Mesenchymal stem cell (in vitro differentiated cells and primary cell): ENCODE measurements around the gene MRM3.

ENCODE experiments used
- DNase-seq: peaks from one replicate; pipeline ENCODE4 v3.0.0-alpha.2; 2013
- H2AFZ ChIP-seq: one replicate; pipeline ENCODE4 v1.6.1; 2013; ENCODE audit warnings: low read depth, mild to moderate bottlenecking, control low read depth, inconsistent platforms, low read length, moderate library complexity
- H2AK5ac ChIP-seq: 2 replicates; pipeline ENCODE4 v1.6.1; 2013; ENCODE audit warnings: low read length, moderate library complexity, mild to moderate bottlenecking, inconsistent platforms; ENCODE audit not compliant: severe bottlenecking
- H2BK120ac ChIP-seq: one replicate; pipeline ENCODE4 v1.6.1; 2013; ENCODE audit warnings: low read depth, mild to moderate bottlenecking, inconsistent platforms, low read length, moderate library complexity
- H2BK12ac ChIP-seq, 2 experiments: one replicate each; pipeline ENCODE4 v1.6.1; 2013; ENCODE audit warnings: inconsistent platforms in 2 of 2, low read length in 2 of 2, mild to moderate bottlenecking in 2 of 2, moderate library complexity in 2 of 2, control low read depth in 1 of 2
- H2BK15ac ChIP-seq: one replicate; pipeline ENCODE4 v1.6.1; 2013; ENCODE audit warnings: mild to moderate bottlenecking, low read depth, inconsistent platforms; ENCODE audit not compliant: poor library complexity, severe bottlenecking
- H2BK5ac ChIP-seq: 2 replicates; pipeline ENCODE4 v1.6.1; 2013; ENCODE audit warnings: low read depth, mild to moderate bottlenecking, low read length, control low read depth, inconsistent platforms; ENCODE audit not compliant: poor library complexity, severe bottlenecking
- H3K14ac ChIP-seq, 2 experiments: one replicate each; pipeline ENCODE4 v1.6.1; 2013; ENCODE audit warnings: inconsistent platforms in 2 of 2, low read length in 2 of 2, control low read depth in 1 of 2, mild to moderate bottlenecking in 1 of 2, moderate library complexity in 1 of 2
- H3K18ac ChIP-seq, 2 experiments: one replicate each; pipeline ENCODE4 v1.6.1; 2013; ENCODE audit warnings: inconsistent platforms in 2 of 2, low read length in 2 of 2, control low read depth in 1 of 2, low read depth in 1 of 2, mild to moderate bottlenecking in 1 of 2
- H3K23ac ChIP-seq, 2 experiments: one replicate each; pipeline ENCODE4 v1.6.1; 2013; ENCODE audit warnings: inconsistent platforms in 2 of 2, low read length in 2 of 2, mild to moderate bottlenecking in 2 of 2, moderate library complexity in 2 of 2, control low read depth in 1 of 2
- H3K27ac ChIP-seq: 2 replicates; pipeline ENCODE4 v1.5.1; 2013; ENCODE audit warnings: mild to moderate bottlenecking, moderate library complexity, low read length, control low read depth, inconsistent platforms; ENCODE audit not compliant: poor library complexity, severe bottlenecking
- H3K27me3 ChIP-seq, 2 experiments: 2 replicates each; pipeline versions ENCODE4 v1.6.1 to v1.7.0; 2013; ENCODE audit warnings: low read length in 2 of 2, mild to moderate bottlenecking in 2 of 2, moderate library complexity in 2 of 2, control low read depth in 1 of 2, inconsistent platforms in 1 of 2; ENCODE audit not compliant: control insufficient read depth in 1 of 2, insufficient read depth in 1 of 2
- H3K36me3 ChIP-seq, 2 experiments: 2 replicates each; pipeline versions ENCODE4 v1.6.1 to v1.7.0; 2013; ENCODE audit warnings: low read length in 2 of 2, control low read depth in 1 of 2, inconsistent platforms in 1 of 2, low read depth in 1 of 2, mild to moderate bottlenecking in 1 of 2; ENCODE audit not compliant: insufficient read depth in 2 of 2, control insufficient read depth in 1 of 2
- H3K4ac ChIP-seq, 2 experiments: one replicate each; pipeline ENCODE4 v1.6.1; 2013; ENCODE audit warnings: inconsistent platforms in 2 of 2, low read length in 2 of 2, mild to moderate bottlenecking in 2 of 2, moderate library complexity in 2 of 2, control low read depth in 1 of 2, low read depth in 1 of 2
- H3K4me1 ChIP-seq: 2 replicates; pipeline ENCODE4 v1.6.1; 2013; ENCODE audit warnings: low read depth, low read length, control low read depth; ENCODE audit not compliant: control insufficient read depth, insufficient read depth
- H3K4me2 ChIP-seq: 2 replicates; pipeline ENCODE4 v1.6.1; 2013; ENCODE audit warnings: low read length, mild to moderate bottlenecking, inconsistent platforms; ENCODE audit not compliant: poor library complexity, severe bottlenecking
- H3K4me3 ChIP-seq, 2 experiments: 2 replicates each; pipeline versions ENCODE4 v1.5.1 to v1.7.0; 2013; ENCODE audit warnings: low read length in 2 of 2, mild to moderate bottlenecking in 2 of 2, control low read depth in 1 of 2, low read depth in 1 of 2; ENCODE audit not compliant: insufficient read depth in 1 of 2
- H3K79me1 ChIP-seq: replicated peaks from 2 replicates; pipeline ENCODE4 v1.6.1; 2013; ENCODE audit warnings: mild to moderate bottlenecking, control low read depth, low read length, inconsistent platforms; ENCODE audit not compliant: poor library complexity, severe bottlenecking
- H3K9ac ChIP-seq: 2 replicates; pipeline ENCODE4 v1.7.0; 2013; ENCODE audit warnings: mild to moderate bottlenecking, low read length, moderate library complexity
- H3K9me3 ChIP-seq: 2 replicates; pipeline ENCODE4 v1.7.0; 2013; ENCODE audit warnings: mild to moderate bottlenecking, low read length; ENCODE audit not compliant: control insufficient read depth
- H4K8ac ChIP-seq: one replicate; pipeline ENCODE4 v1.6.1; 2013; ENCODE audit warnings: inconsistent platforms, mild to moderate bottlenecking, low read length, moderate library complexity
- H4K91ac ChIP-seq: one replicate; pipeline ENCODE4 v1.6.1; 2013; ENCODE audit warnings: mild to moderate bottlenecking, low read length, inconsistent platforms
- WGBS: methylation state at CpG from one replicate; pipeline ENCODE4 v1.1.7; 2013; ENCODE audit warnings: mixed read lengths; 5-methylcytosine and 5-hydroxymethylcytosine counted together

The MRM3 gene

DNA sequence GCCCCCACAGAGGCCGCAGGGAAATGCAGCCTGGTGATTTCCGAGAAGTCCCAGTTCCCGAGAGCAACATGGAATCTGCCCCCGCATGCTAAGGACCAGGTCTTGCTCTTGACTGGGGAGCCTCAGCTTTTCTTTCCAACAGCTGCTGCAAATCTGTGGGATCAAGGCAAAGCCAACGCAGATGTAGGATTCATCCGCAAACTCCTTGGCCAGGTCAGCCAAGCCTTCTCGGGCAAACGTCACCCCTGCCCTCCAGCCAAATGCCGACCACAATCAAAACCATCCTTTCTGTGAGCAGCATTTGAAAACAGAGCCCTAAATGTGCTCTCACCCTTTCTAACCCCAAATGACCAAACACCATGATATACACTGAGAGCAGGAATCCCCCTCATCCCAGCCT, 54.0 kb downstream of the MRM3 start:
- DNase-seq, result peak; percentile 30
- Histone ChIP-seq H2BK12ac (peak overlapping the region in 1 of 2 experiments; percentile 59), H3K79me1 (peaks cover 24% of the 10 kb centered on the region), H4K91ac (no peak overlapping the region), H2AK5ac (peak overlapping the region; percentile 93), H3K4me1 (peaks cover 11% of the 10 kb centered on the region), H3K4me3 (no peak overlapping the region), H3K36me3 (peaks cover 0 to 13% of the 10 kb centered on the region in 2 experiments), H2AFZ (no peak overlapping the region), H3K14ac (no peak overlapping the region), H3K4me2 (no peak overlapping the region), H2BK5ac (no peak overlapping the region), H3K9ac (peak overlapping the region; percentile 69), H3K27ac (peak overlapping the region; percentile 11), H4K8ac (no peak overlapping the region), H3K9me3 (peaks cover 4% of the 10 kb centered on the region), H3K23ac (no peak overlapping the region), H3K27me3 (no peaks in the 10 kb centered on the region), H2BK15ac (peak overlapping the region; percentile 6), H3K18ac (no peak overlapping the region), H2BK120ac (no peak overlapping the region), H3K4ac (no peak overlapping the region)
- WGBS, result 95% methylated on average over 9 of the region's 9 CpGs

DNA sequence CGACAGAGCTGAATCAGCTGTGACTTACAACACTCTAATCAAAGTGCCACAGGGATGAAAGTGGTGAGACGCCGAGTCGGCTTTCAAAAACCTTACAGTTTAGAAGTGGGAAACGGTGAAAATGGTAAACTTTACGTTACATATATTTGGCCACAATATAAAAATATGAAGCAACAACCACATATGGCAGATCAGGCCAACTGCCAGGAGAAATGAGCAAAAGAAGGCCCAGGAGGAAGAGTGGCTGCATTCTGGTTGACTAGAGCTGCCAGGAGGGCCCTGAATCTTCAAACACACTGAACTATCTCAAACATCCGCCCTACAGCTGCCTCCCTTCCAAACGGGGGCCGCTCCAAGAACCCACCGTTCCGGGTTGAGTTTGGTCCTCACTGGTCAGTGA, 56.3 kb downstream of the MRM3 start:
- Histone ChIP-seq H3K36me3 (peaks cover 0 to 28% of the 10 kb centered on the region in 2 experiments), H3K23ac (no peak overlapping the region), H2BK5ac (no peak overlapping the region), H4K91ac (no peak overlapping the region), H3K18ac (no peak overlapping the region), H3K79me1 (peaks cover 31% of the 10 kb centered on the region), H3K4me3 (no peak overlapping the region), H2BK12ac (no peak overlapping the region), H3K4me2 (no peak overlapping the region), H3K4me1 (peaks cover 13% of the 10 kb centered on the region), H3K9ac (no peak overlapping the region), H4K8ac (no peak overlapping the region), H2BK15ac (no peak overlapping the region), H2BK120ac (no peak overlapping the region), H2AFZ (no peak overlapping the region), H3K27me3 (peaks cover 0 to 6% of the 10 kb centered on the region in 2 experiments), H3K9me3 (no peaks in the 10 kb centered on the region), H3K14ac (no peak overlapping the region), H3K4ac (no peak overlapping the region), H3K27ac (no peak overlapping the region), H2AK5ac (no peak overlapping the region)
- 96% methylated on average over 6 of the region's 11 CpGs for WGBS
- no peak for DNase-seq

DNA sequence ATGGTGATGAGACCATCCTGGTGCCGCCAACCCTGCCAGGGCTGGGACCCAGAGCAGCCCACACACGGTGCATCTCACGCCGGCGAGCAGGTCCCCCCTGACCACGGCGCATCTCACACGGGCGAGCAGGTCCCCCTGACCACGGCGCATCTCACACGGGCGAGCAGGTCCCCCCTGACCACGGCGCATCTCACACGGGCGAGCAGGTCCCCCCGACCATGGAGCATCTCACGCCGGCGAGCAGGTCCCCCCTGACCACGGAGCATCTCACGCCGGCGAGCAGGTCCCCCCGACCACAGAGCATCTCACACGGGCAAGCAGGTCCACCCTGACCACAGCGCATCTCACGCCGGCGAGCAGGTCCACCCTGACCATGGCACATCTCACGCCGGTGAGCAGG, 59.2 kb downstream of the MRM3 start:
- H4K91ac ChIP-seq, result peak overlapping the region; percentile 57
- H3K23ac ChIP-seq, result no peak overlapping the region

More for the DNA sequence above, 59.2 kb downstream of the MRM3 start:
- Histone ChIP-seq H3K4me3 (no peak overlapping the region), H3K4ac (no peak overlapping the region), H2AFZ (no peak overlapping the region), H3K14ac (no peak overlapping the region), H3K27me3 (peaks cover 0 to 14% of the 10 kb centered on the region in 2 experiments), H2AK5ac (no peak overlapping the region), H3K36me3 (peaks cover 0 to 32% of the 10 kb centered on the region in 2 experiments), H3K18ac (no peak overlapping the region), H3K27ac (no peak overlapping the region), H2BK120ac (no peak overlapping the region), H2BK5ac (no peak overlapping the region), H2BK12ac (peak overlapping the region in 1 of 2 experiments; percentile 29), H3K79me1 (peaks cover 38% of the 10 kb centered on the region), H3K4me1 (peaks cover 4% of the 10 kb centered on the region), H3K9ac (no peak overlapping the region), H2BK15ac (no peak overlapping the region), H3K4me2 (no peak overlapping the region), H3K9me3 (no peaks in the 10 kb centered on the region), H4K8ac (peak overlapping the region; percentile 19)
- no peak for DNase-seq
- 80% methylated on average over 33 of the region's 33 CpGs for WGBS
